Activated CD8-positive, alpha-beta memory T cell treated with anti-CD3 and anti-CD28 coated beads, Interleukin-2, amount 50 U/mL, for 1 hour (primary cell): ENCODE results near the gene ZNF396.
A peak's percentile ranks its signal among the peaks of the same experiment; 100 is the strongest.

Source experiments
- DNase-seq: peaks from one replicate; pipeline ENCODE4 v3.0.0-alpha.2; 2020; ENCODE audit errors: extremely low read depth

ZNF396 gene

DNA sequence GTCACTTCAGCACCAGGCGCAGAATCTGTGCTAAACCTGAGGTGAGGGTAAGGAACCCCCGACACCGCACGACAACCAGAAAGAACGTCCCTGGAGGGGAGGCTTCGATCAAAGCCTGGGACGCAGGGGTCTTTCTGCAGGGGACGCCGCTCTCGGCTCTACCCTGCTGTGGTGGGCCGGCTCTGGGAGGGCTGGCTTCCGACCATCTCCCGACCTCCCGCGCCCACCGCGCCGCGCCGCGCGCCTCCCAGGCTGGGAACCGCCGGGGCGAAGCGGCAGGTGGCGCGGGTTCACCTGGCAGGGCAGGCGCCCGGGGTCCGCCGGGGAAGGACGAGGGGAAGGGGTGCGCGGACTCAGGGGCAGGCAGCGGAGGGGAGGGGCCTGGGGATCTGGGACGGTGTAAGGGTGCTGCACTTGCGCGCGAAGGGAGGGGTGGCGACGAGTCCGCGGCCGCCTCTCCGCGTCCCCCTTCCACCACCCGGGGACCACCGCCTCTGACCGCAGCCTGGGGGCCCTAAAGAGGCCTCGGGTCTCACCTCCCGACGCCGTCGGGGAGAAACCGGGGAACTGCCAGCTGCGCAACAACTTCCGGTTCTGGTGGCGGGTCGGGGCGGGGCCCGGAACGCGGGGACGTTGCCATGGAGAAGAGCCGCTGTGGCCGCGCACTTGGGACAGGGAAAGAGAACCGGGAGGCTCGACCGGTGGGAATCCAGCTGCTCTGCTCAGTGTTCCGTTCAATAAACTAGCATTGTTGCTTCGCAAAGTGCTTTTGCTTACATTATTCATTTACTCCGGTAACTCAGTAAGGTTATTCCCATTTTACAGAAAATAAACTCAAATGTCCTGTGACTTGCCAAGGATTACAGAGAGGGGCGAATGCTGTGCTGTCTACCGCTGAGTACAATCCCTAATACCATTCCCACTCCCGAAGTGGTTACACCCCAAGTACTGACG, at the start of gene ZNF396:
TSS of gene ZNF396 (minus strand) at position 596 of the 954 bp plus-strand sequence. CDS start 3,045 bp downstream, outside the sequence.
- DNase-seq = peak; percentile 18

DNA sequence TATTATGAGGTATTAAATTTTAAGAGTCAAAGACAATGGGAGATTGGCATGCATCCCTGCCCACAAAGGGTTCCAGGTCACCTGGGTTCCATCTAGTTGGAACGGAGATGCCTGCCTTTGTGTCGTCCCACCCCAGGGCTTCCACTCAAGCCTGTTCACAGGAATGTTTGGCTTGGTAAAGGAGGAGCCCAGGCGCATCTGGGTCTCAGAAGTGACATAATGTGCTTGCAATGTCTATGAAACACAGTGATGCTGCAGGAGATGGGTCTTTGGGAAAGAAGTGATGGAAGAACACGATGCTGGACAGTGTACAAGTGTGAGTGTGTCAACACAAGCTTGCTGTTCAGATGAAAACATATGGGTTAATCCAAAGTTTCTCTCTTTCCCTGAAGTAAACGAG, 49.6 kb upstream of the ZNF396 start:
- no peak for DNase-seq

- DNase-seq = no peak
Measured at GRCh38 chr18:35424356-35424755, 47.2 kb upstream of the ZNF396 start.

DNA sequence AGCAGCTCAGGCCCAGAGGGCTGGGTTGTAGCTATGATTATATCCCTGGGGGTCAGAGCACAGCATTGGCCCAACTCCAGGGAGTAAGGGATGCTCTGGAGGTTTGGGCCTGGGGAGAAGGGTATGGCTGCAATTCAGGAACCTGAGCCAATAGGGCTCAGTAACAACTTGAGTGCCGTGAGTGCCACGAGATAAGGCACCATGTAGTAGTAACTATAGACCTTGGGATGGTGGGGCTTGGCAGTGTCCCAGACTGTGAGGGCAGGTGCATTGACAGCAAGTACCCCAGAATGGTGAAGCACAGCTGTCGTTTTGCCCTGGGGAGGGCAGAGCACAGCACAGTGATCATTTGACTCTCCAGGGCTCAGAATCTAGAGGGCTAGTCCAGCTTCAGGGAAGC, 45.1 kb upstream of the ZNF396 start:
- DNase-seq = no peak

DNA sequence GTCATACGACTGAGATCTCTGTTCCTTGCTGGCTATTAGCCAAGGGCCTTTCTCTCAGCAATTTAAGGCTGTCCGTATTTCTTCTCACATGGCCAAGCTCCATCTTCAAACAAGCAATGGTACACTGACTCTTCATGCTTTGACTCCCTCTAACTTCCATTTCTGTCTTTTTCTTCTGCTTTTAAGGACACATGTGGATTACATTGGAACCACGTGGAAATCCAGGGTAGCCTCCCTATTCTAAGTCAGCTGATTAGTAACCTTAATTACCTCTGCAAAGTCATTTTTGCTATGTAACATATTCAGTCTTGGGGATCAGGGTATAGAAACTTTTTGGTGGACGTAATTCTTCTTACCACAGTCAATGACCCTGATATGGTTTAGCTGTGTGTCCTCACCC, 41.5 kb upstream of the ZNF396 start:
- no peak for DNase-seq

- DNase-seq = no peak
Measured at GRCh38 chr18:35417223-35417622, 40.1 kb upstream of the ZNF396 start.

GRCh38 chr18:35415511-35416073, 38.5 kb upstream of the ZNF396 start:
- DNase-seq = no peak

DNA sequence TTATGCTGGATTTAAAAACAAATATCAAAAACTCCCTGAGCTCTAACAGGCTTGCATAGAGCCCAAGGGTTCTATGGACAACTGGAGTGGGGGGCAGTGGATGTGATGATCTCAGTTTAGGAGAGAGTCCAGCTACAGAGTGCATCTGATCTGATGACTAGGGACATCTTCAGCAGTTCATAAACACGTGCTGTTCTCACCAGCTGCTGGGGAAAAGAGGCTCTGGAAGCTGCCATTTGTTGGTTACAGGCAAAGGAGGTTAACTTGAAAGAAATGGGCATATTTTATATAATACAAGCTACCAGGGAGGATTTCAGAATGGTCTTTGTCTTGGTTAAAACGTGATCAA, 36.0 kb upstream of the ZNF396 start:
- DNase-seq = no peak

GRCh38 chr18:35411625-35412351, 34.7 kb upstream of the ZNF396 start:
- DNase-seq = no peak

DNA sequence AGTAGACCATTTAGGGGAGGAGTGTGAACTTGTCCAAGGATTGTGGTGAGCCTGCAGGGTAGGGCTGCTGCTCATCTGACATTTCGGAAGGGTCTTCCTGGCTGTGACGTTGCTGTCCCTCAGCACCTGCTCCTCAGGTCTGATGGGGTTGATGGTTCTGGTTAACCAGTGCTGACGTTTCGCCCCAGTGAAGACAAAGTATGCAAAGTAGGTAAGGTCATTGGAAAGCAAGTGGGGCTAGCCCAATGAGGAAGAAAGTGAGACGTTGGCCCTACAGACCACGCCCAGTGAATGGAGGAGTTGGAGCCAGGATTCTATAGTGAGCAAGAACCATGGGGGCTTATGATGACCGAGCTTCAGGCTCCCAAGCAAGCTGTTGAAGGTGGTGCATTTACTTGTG, 33.4 kb upstream of the ZNF396 start:
- no peak for DNase-seq

DNA sequence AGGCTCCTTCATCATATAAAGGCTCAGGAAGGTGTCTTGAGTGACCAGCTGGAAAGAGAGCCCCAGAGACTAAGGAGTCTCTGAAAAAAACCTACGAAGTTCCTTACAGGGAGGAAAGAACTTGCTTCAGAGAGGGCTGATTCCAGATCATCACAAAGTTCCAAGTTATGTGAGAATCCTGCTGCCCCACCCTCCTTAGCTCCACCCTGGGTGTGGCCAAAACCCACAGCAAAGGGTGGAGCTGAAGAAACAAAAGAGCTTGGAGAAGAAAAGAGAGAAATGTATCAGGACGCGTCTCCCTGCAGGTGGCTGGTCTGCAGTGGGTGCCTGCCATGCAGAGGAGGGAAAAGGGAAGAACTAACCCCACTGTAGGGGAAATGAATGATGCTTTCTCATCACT, 32.8 kb upstream of the ZNF396 start:
- DNase-seq = no peak

- DNase-seq = no peak
Measured at GRCh38 chr18:35408843-35409261, 31.7 kb upstream of the ZNF396 start.

GRCh38 chr18:35407871-35408481, 30.8 kb upstream of the ZNF396 start:
- DNase-seq = peak; percentile 35

DNA sequence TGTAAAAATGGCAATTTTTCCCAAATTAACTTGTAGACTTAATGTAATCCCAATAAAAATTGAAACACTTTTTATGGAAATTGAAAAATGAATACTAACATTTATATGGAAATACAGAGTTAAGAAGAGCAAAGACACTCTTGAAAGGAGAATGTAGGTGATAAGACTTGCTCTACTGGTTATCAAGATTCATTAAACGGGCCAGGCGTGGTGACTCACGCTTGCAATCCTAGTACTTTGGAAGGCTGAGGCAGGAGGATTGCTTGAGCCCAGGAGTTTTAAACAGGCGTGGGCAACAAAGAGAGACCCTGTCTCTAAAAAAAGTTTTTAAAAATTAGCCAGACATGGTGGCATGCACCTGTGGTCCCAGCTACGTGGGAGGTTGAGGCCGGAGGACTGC, 29.5 kb upstream of the ZNF396 start:
- DNase-seq = no peak

DNA sequence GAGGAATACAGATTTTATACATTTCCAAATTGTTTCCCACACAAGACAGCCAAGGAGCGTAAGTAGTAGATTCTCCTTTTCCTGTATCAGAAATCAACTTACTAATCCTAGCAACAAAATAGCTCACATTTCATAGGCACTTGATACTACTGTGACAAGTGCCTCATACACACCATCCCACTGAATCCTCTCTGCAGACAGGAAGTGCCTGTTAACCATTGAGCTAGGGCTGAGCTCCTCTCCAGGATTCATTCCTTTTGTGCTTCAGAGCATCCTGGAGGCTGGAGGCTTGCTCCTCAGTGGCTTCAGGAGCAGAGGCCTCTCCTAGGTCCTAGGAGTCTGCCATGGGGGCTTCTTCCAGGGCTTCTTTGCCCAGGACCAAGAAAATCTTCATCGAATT, 20.8 kb upstream of the ZNF396 start:
- no peak for DNase-seq

- no peak for DNase-seq
Measured at GRCh38 chr18:35393716-35394115, 16.6 kb upstream of the ZNF396 start.

DNA sequence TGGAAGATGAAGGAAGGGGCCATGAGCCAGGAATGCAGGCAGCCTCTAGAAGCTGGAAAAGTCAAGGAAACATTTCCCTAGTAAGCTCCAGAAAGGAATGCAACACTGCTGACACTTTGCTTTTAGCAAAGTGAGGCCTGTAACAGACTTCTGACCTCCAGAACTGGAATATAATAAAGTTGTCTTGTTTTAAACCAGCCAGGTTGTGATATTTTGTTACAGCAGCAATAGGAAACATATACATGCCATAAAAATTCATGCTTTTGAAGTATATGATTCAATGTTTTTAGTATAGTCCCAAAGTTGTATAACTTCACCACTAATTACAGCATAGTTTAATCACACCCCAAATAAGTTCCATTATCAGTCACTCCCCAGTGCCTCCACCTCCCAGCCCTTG, 15.2 kb upstream of the ZNF396 start:
- DNase-seq = no peak

- no peak for DNase-seq
Measured at GRCh38 chr18:35390951-35391700, 14.0 kb upstream of the ZNF396 start.

- no peak for DNase-seq
Measured at GRCh38 chr18:35389095-35389618, 12.0 kb upstream of the ZNF396 start.

DNA sequence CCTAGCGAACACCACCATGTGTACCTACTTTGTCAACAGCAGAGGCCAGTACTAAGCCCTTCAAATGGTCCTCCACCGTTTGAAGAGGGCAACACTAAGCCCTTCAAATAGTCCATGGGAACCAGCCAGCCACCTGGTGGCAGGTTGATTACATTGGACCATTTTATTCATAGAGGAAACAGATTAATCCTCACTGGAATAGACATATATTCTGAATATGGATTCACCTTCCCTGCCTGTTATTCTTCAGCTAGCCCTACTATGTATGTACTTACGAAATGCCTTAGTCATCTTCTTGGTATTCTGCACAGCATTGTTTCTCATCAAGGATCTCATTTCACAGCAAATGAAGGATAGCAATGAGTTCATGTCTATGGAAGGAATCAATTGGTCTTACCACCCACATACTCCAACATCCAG, 10.0 kb upstream of the ZNF396 start:
- no peak for DNase-seq

- DNase-seq = peak; percentile 19
Measured at GRCh38 chr18:35386600-35387100, 9.5 kb upstream of the ZNF396 start.
